Activated CD4-positive, alpha-beta T cell treated with anti-CD3 and anti-CD28 coated beads, Interleukin-2, amount 50 U/mL, for 24 hours (primary cell): ENCODE results near the gene TRAFD1.
"Not testable (repeated sequence)": the region's sequence is repeated elsewhere in the genome, so short reads cannot be mapped to it uniquely, and the experiment has no call there.

Experiments used
- DNase-seq, 2 donors: peaks; one replicate each; pipeline ENCODE4 v3.0.0-alpha.2; 2020; ENCODE audit warnings: low read depth in 1 of 2, low spot score in 1 of 2

Gene TRAFD1, protein sequence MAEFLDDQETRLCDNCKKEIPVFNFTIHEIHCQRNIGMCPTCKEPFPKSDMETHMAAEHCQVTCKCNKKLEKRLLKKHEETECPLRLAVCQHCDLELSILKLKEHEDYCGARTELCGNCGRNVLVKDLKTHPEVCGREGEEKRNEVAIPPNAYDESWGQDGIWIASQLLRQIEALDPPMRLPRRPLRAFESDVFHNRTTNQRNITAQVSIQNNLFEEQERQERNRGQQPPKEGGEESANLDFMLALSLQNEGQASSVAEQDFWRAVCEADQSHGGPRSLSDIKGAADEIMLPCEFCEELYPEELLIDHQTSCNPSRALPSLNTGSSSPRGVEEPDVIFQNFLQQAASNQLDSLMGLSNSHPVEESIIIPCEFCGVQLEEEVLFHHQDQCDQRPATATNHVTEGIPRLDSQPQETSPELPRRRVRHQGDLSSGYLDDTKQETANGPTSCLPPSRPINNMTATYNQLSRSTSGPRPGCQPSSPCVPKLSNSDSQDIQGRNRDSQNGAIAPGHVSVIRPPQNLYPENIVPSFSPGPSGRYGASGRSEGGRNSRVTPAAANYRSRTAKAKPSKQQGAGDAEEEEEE

DNA sequence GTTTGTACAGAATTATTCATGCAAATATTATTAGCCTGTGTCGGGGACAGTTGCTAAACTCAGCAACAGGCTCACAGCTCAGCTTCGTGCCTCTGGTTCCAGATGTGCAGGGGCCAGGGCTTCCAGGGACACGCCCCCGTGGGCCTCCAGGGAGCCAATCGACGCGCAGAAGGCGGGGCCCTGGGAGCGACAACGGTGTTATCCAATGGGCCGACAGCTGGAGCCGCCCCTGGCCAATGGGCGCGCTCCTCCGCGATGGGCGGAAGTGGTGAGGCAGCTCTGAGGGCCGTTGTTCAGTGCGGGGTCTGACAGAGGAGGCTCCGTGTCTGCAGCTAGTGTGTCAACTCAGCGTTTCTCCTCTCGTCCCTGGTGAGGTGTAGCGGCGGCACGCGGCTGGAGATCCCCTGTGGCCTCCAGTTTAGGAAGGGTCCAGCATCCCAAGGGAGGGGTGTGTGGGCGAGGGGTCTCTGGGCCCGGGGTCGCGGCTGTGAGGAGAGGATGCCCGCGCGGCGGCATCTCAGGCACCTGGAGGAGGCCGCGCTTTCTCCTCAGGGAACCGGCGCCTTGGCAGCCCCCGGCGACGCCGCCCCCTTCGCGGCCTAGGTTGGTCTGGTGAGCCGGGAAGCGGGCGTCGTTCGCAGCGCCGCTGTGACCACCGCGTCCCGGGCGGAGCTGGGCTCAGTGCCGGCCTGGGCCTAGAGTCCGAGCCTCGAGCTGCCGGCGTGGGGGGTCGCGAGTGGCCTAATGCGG lies at the start of gene TRAFD1:
Gene TRAFD1, plus strand, starts transcription at position 311 of the 750 bp plus-strand sequence. CDS start 4,963 bp downstream, outside the sequence.
- peak; percentile 95 to 97 for DNase-seq

DNA sequence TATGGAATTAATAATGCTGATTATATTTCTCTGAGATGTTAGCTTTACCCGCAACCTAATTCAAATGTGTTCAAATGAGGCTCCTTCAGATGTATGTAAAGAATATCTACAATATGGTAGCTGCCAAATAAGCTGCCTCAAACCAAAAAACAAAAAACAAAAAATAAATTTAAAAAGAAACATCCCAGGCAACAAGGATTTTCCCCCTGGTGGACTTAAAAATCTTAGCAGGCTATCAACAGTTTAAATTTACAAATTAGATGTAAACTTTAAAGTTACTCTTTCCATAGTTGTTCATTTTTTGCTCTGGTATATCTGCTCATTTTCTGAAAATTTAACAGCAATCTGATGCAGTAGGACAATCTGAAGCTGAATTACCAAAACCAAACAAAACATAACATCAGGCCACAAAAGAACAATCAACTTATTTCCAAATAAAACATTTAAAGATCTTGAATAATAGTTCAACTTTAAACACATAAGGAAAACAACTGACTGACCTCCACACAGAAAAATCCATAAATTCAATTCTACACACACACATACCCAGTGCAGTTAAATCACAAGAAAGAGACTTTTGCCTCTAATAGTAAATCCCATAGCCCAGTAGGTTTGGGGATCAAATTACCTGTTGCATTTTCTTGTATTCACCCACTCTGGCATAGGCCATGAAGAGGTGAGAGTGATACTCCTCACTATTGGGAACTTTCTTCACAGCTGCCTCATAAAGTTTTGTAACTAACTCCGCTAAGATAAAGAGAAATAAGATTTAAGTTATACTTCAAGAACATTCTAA lies 38.1 kb upstream of the TRAFD1 start:
- DNase-seq = no peak

DNA sequence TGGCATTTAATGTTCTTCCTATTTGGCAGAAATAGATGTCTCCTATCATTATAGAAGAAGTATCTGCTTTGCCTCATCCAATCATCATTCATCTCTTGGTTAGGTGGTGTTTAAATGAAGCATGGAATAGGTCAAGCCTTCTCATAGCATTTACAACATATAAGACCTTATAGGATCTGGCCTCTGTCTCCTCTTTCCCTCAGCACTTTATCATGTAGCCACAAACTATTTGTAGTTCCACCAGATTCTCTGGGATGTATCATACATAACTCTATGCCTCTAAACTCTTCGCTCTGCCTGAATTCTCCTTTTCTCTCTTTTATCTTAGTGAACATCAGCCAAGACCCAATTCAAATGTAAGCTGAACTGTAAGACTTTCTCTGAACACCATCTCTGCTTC lies 37.5 kb upstream of the TRAFD1 start:
- no peak for DNase-seq

DNA sequence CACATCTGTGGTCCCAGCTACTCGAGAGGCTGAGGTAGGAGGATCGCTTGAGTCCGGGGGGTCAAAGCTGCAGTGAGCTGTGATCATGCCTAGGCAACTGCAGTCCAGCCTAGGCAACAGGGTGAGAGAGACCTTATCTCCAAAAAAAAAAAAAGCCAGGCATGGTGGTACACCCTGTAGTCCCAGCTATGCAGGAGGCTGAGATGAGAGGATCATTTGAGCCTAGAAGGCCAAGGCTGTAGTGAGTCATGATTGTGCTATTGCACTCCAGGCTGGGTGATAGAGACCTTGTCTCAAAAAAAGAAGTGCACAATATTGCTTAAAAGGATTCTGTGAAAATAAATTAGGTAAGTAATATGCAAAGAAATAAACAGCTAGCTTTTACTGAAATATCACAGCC lies 33.8 kb upstream of the TRAFD1 start:
- no peak for DNase-seq

DNA sequence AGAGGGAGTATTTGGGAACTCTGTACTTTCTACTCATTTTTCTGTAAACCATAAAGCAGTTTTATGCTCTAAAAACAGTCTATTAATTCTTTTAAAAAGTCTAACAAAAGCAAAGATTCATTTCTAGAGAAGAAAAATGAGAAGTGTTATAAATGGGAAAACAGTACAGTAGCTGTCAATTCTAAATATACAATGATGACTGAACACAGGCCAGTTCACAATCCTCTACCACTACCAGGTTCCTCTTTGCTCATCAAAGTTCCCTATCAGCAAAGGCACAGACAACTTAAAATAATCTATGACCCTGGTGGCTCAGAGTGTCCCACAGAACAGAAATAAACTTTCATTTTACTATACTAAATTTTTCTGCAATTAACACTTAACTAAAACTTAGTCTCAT lies 29.3 kb upstream of the TRAFD1 start:
- DNase-seq = no peak

DNA sequence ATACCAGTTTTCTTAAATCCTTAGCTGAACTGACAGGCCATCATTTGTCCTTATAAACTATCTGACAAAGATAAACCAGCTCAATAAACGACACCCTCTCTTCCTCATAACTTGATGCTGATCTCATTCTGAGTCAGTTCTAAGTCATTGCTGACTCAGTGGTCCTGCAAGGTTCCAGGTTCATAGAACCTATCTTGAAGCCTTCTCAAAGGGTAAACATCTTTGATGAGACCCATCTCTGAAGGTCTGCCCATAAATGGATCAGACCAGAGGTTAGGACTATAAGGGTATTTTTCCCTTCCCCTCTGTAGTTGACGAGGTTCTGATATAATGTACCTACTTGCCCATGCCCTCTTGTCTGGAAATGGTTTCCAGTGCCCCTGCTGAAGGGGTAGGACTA lies 28.7 kb upstream of the TRAFD1 start:
- peak in 1 of 2 donors; percentile 46 for DNase-seq

DNA sequence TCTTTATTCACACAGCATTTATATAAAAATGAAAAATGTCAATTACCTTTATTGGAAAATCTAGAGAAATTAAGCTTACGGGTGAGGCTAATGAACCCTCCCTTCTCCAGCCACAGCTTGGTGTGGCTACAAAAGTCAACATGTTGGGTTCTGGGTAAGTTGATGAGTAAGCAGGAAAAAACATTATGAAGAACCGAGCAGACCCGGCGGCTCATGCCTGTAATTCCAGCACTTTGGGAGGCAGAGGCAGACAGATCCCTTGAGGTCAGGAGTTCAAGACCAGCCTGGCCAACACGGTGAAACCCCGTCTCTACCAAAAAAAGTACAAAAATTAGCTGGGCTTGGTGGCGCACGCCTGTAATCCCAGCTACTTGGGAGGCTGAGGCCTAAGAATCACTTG lies 27.7 kb upstream of the TRAFD1 start:
- DNase-seq = no peak

DNA sequence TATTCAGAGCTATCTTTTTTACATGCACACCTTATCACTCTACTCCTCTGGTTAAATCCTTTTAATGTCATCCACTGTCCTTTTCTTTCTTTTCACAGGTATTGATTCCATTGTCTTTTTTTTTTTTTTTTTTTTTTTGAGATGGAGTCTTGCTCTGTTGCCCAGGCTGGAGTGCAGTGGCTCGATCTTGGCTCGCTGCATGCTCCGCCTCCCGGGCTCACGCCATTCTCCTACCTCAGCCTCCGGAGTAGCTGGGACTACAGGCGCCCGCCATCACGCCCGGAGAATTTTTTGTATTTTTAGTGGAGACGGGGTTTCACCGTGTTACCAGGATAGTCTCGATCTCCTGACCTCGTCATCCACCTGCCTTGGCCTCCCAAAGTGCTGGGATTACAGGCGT lies 24.9 kb upstream of the TRAFD1 start:
- DNase-seq = not testable (repeated sequence)

DNA sequence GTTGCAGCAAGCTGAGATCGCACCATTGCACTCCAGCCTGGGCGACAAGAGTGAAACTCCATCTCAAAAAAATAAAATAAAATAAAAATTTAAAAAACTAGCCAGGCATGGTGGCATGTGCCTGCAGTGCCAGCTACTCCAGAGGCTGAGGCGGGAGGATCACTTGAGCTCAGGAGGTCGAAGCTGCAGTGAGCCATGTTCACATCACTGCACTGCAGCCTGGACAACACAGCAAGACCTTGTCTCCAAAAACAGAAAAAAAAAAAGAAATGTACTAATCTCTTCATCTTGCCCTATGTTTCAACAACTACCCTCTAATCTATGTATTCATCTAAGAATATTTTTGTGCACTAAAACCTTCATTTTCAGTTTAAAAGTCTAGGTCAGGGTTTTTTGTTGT lies 23.2 kb upstream of the TRAFD1 start:
- no peak for DNase-seq

DNA sequence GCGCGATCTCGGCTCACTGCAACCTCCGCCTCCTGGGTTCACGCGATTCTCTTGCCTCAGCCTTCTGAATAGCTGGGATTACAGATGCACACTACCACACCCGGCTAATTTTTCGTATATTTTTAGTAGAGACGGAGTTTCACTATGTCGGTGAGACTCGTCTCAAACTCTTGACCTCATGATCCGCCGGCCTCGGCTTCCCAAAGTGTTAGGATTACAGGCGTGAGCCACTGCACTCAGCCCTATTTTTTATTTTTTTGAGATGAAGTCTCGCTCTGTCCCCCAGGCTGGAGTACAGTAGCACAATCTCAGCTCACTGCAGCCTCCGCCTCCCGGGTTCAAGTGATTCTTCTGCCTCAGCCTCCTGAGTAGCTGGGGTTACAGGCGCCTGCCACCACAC lies 22.6 kb upstream of the TRAFD1 start:
- DNase-seq = not testable (repeated sequence)

DNA sequence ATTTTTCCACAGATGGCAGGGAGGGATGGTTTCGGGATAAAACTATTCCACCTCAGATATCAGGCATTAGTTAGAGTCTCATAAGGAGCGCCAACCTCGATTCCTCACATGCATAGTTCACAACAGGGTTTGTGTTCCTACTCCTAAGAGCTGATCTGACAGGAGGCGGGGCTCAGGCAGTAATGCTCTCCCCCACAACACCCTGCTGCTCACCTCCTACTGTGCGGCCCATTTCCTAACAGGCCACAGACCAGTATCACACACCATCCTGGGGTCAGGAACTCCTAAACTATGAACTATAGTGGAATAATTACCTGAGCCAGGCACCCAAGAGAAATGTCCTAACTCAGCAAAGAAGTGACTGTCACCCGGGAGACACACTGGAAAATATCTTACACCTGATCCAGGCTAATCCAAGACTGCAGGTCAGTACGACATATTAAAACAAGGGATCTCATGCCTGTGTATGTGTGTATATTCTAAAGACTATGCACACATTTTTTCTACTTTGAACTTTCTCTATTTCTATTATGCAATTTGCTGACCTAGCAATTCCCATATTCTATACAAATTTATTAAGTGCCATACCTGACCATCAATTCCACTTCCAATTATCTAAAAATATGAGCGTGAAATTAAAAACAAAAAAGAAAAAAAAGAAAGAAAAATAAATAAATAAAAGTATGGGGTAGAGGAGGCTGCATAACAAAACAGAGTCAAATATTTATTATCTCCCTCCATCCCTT lies 21.4 kb upstream of the TRAFD1 start:
- no peak for DNase-seq

DNA sequence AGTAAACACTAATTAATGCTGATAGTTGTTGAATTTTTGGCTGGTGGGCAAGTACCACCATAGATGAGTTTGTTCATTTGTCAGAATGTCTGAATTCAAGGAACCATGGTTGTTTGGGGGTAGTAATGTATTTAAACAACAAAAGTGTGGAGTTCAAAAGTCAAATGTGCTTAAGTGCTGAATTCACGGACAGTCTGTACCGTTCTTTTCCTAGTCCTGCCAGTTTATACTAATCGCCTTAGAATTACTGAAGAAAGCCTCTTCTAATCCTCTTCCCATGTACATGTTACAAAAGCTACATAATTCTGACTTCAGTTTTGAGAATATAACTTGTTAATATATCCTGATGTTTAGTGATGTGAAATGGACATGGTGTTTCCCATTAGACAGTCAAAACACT lies 19.5 kb upstream of the TRAFD1 start:
- no peak for DNase-seq

DNA sequence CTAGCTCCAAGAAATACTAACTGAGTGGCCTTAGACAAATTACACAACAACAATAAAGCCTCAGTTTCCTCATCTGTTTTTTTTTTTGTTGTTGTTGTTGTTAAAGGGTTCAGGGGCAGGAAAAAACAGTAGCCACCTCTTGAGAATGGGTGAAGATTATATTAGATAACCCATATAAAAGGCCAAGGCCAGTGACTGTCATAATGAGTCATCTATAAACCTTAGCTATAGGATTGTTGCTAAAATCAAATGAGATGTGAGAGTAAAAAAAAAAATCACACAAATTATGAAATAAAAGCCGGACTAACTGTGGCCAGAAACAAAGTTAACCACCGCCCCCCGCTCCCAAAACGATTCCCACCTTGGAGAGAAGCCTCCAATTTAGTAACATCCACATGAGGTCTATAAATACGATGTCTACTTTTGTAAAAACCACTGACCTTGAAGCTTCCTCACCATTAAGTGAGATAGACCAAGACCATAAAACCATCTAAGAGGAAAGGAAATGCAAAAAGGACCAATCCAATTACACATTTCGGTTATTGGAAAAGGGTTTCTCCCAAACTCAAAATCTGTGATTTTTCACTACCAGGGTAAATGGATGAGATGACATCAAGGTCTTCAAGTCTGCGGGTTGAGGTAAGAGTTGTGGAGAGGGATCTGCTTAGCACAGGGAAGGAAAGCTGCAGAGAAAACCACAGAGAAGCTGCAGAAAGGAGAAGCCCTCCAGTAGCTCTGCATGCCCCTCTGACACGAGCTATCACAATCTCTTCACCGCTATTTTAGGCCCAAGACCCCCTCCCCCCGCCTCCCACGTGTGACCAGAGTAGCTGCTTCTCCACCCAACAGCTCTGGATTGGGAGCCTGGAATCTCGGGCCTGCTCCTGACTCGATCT lies 17.8 kb upstream of the TRAFD1 start:
- no peak for DNase-seq

DNA sequence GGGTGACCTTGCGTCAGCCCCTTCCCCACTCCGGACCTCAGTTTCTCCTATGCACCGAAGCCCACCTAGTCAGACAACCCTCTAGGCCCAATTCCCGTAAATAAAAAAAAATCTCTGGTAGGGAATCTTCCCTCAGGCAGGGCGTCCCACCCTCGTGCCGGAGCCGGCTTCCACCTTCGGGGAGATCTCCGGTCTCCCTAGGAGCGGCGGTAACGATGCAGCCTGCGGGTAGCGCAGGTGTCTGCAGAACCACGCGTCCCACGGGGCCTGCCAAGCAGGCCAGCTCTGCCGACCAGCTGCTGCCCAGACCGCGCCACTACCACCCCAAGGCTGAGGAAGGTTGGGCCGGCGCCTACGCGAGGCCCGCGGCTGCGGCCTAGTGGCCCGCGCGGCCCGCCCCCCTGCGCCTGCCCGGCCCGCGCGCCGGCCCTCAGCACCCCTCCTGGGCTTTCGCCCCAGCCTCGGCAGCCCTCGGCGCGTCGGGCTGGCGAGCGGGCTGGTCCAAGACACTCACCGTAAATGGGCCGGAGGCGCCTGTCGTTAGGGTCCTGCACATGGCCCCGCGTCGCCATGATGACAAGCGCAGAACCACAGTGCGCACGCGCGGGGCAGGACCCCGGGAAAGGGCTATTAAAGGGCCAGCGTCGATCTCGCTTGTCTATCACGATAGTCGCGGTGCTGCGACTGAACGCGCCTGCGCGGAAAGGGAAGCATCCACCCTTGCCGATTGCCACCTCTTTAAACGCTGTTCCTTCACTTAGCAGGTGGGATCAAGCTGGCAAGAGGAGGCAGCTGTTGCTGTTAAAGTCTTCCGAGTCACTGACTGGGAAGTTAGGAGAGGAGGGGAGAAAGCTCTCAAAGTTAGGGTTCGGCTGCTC lies 16.9 kb upstream of the TRAFD1 start, which contains the start of gene NAA25:
Gene NAA25, minus strand, starts transcription at position 582 of the 878 bp plus-strand sequence. Its CDS starts 10 bp downstream, at position 572.
- peak; percentile 81 to 83 for DNase-seq

DNA sequence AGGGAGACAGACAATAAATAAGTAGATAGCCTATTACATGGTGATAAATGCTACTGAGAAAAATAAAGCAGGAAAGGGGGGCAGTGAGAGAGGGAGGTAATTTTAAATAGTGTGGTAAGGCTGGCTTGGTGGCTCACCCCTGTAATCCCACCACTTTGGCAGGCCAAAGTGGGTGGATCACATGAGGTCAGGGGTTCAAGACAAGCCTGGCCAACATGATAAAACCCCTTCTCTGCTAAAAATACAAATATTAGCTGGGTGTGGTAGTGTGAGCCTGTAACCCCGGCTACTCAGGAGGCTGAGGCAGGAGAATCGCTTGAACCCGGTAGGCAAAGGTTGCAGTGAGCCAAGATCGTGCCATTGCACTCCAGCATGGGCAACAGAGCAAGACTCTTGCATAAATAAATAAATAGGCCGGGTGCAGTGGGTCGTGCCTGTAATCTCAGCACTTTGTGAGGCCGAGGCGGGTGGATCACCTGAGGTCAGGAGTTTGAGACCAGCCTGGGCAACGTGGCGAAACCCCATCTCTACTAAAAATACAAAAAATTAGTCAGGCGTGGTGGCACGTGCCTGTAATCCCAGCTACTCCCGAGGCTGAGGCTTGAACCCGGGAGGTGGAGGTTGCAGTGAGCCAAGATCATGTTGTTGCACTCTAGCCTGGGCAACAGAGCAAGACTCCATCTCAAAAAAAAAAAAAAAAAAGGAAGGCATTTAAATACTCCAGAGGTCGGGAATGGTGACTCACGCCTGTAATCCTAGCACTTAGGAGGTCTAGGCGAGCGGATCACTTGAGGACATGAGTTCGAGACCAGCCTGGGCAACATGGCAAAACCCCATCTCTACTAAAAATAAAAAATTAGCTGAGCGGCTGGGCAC lies 14.3 kb upstream of the TRAFD1 start:
- not testable (repeated sequence) for DNase-seq

DNA sequence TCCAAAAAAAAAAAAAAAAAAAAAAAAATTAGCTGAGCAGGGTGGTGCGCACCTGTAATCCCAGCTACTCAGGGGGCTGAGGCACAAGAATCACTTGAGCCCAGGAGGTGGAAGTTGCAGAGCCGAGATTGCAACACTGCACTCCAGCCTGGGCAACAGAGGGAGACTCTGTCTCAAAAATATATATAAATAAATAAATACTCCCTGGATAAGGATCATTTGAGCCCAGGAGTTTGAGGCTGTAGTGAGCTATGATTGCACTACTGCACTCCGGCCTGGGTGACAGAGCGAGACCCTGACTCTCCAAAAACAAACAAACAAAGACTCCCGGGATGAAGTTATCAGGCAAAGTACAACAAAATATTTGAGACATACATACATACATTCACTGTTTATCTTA lies 13.4 kb upstream of the TRAFD1 start:
- no peak for DNase-seq

DNA sequence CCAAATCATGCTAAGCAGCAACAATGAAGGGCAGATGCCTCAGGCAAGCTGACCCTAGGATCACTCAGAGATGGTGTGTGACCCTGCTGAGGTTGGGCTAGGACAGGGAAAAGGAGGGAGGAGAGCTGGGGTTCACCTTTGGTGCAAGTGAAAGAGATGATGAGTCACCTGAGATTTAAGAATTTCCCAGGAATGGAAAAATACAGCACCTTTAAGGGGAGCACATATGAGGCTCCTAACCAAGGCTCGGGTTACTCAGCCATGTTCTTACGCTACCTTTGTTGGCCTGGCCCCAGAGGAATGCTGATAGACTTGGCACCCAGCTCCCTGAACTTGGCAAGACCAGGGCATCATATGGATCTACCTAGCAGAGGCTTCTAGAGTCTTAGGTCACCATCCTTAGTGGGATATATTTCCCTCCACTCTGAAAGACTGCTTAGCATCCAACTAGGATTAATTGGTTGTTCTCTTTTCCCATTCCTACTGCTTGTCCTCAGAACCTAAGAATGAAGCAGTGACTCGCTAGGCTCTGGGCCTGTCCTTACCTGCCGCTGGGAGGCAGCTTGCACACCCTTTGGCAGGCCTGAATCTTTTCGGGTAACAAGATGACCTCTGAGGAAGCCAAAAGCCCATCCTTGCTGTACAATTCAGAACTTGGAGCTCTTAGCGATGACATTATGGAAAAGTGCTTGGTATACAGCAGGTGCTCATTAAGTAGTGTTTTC lies 12.8 kb upstream of the TRAFD1 start:
- DNase-seq = no peak
